Activated B cell treated with CpG ODN at 0.5 μM for 24 hours (primary cell): Measurements from ENCODE around the gene ABHD8. TPM values are rescaled to one million over a fixed set of nuclear protein-coding genes. Genes with fewer than 3 reads are reported as not detected.
A peak's percentile ranks its signal among the peaks of the same experiment; 100 is the strongest.

Experiments used
- ATAC-seq: fragments of 200-7000 bp; cut with Tn5 transposase; one replicate; pipeline ENCODE4 v1.10.0; 2021; ENCODE audit warnings: low read depth, mild to moderate bottlenecking, moderate library complexity
- CTCF ChIA-PET: fragments of 350-600 bp; sonication (Branson Sonifier 250); formaldehyde crosslinking; loops from one replicate; lab custom pipeline; 2021; ENCODE audit warnings: antibody characterized with exemption; lab: Charles Lee
- POLR2A ChIA-PET: fragments of 350-600 bp; sonication (Branson Sonifier 250); formaldehyde crosslinking; loops from one replicate; lab custom pipeline; 2021; ENCODE audit warnings: antibody characterized with exemption; lab: Charles Lee
- DNase-seq: peaks from one replicate; pipeline ENCODE4 v3.0.0; 2022
- H3K27ac Mint-ChIP-seq: one replicate; pipeline ENCODE4 v1.8.0; 2020; ENCODE audit warnings: mixed read lengths
- H3K27me3 Mint-ChIP-seq: one replicate; pipeline ENCODE4 v1.8.0; 2021; ENCODE audit warnings: mixed read lengths
- H3K36me3 Mint-ChIP-seq: one replicate; pipeline ENCODE4 v1.8.0; 2021; ENCODE audit warnings: low read depth, mixed read lengths
- H3K4me1 Mint-ChIP-seq: one replicate; pipeline ENCODE4 v1.8.0; 2021; ENCODE audit warnings: mixed read lengths
- H3K4me3 Mint-ChIP-seq: one replicate; pipeline ENCODE4 v1.8.0; 2020; ENCODE audit warnings: mild to moderate bottlenecking, mixed read lengths
- H3K9me3 Mint-ChIP-seq: one replicate; pipeline ENCODE4 v1.8.0; 2020; ENCODE audit warnings: mixed read lengths
- CTCF ChIP-seq: fragments of 200-600 bp; IDR thresholded peaks from one replicate; pipeline ENCODE4 v1.8.0; 2022; ENCODE audit warnings: antibody characterized with exemption, mild to moderate bottlenecking
- intact Hi-C: fragments of 100-400 bp; cut with micrococcal nuclease; formaldehyde crosslinking; loops from one replicate; pipeline ENCODE4 v1.15.1; 2024
- total RNA-seq: library from RNA; stranded (reverse); gene quantifications from 2 replicates; pipeline ENCODE4 v1.2.3, GENCODE V29; 2022

ABHD8 gene
- total RNA-seq, 1 donor from 2014 or later: 5.4 TPM

- Mint-ChIP-seq H3K4me1 (peaks cover 44% of the 10 kb centered on the region), H3K27me3 (peaks cover 6% of the 10 kb centered on the region), H3K27ac (peak overlapping the region; percentile 46), H3K36me3 (peaks cover 16% of the 10 kb centered on the region), H3K9me3 (no peaks in the 10 kb centered on the region), H3K4me3 (peak overlapping the region; percentile 82)
- no peak for TF ChIP-seq CTCF
- POLR2A ChIA-PET: interaction anchor here (0.6 to 2.0 kb wide), 13 partner anchors 9 to 190 kb away, joined by 3 to 13 read pairs (median 4); partner anchors contain the start of genes BST2, DDA1, MRPL34 and OCEL1
- peak; percentile 45 for DNase-seq
- ATAC-seq: peak; percentile 23
- intact Hi-C loops: loop anchor here (1.0 to 10.0 kb wide), 2 partner anchors 67 to 421 kb away; partner anchors contain the start of genes BABAM1 and FCHO1
- CTCF ChIA-PET: interaction anchor here (0.6 to 1.7 kb wide), 3 partner anchors 28 to 54 kb away, joined by 3 to 9 read pairs (median 4); partner anchors contain the start of gene MRPL34
These were observed 30.6 kb upstream of the ABHD8 start for GRCh38 chr19:17333611-17334413.

GRCh38 chr19:17332677-17333581, 29.7 kb upstream of the ABHD8 start:
- Mint-ChIP-seq H3K9me3 (no peaks in the 10 kb centered on the region), H3K36me3 (peaks cover 12% of the 10 kb centered on the region), H3K4me1 (peaks cover 39% of the 10 kb centered on the region), H3K27me3 (peaks cover 6% of the 10 kb centered on the region), H3K4me3 (peak overlapping the region; percentile 11), H3K27ac (no peak overlapping the region)
- no peak for TF ChIP-seq CTCF
- DNase-seq (no peak), ATAC-seq (no peak)
- intact Hi-C loops: loop anchor here (10.0 kb wide), 1 partner anchor 422 kb away; the partner anchor contains the start of gene FCHO1
- ChIA-PET CTCF (interaction anchor here (1.1 to 1.7 kb wide), 3 partner anchors 24 to 53 kb away, joined by 3 to 9 read pairs (median 3); partner anchors contain the start of genes DDA1 and MRPL34), POLR2A (interaction anchor here (0.6 to 2.0 kb wide), 12 partner anchors 8 to 190 kb away, joined by 3 to 13 read pairs (median 4); partner anchors contain the start of genes BST2 and DDA1)

- ATAC-seq: no peak
- peaks cover 9% of the 10 kb centered on the region for H3K36me3 Mint-ChIP-seq
- CTCF ChIA-PET: interaction anchor here (1.1 to 1.7 kb wide), 3 partner anchors 23 to 54 kb away, joined by 3 to 9 read pairs (median 3); partner anchors contain the start of genes DDA1 and MRPL34
- POLR2A ChIA-PET: interaction anchor here (1.0 to 2.0 kb wide), 2 partner anchors 23 to 59 kb away, joined by 3 to 13 read pairs; partner anchors contain the start of gene DDA1
- intact Hi-C loops: loop anchor here (10.0 kb wide), 1 partner anchor 422 kb away; the partner anchor contains the start of gene FCHO1
- DNase-seq: no peak
- H3K4me1 Mint-ChIP-seq: peaks cover 39% of the 10 kb centered on the region
- H3K9me3 Mint-ChIP-seq: no peaks in the 10 kb centered on the region
- no peak overlapping the region for H3K27ac Mint-ChIP-seq
- H3K27me3 Mint-ChIP-seq: peaks cover 6% of the 10 kb centered on the region
- TF ChIP-seq CTCF: no peak
- H3K4me3 Mint-ChIP-seq: no peak overlapping the region
These were observed 29.1 kb upstream of the ABHD8 start for GRCh38 chr19:17332360-17332676.

- Mint-ChIP-seq H3K4me1 (peaks cover 30% of the 10 kb centered on the region), H3K36me3 (no peaks in the 10 kb centered on the region), H3K4me3 (no peak overlapping the region), H3K9me3 (no peaks in the 10 kb centered on the region), H3K27me3 (peaks cover 6% of the 10 kb centered on the region), H3K27ac (no peak overlapping the region)
- TF ChIP-seq CTCF: no peak
- ATAC-seq: no peak
- intact Hi-C loops: loop anchor here (10.0 kb wide), 1 partner anchor 424 kb away; the partner anchor contains the start of gene FCHO1
- DNase-seq: no peak
- ChIA-PET CTCF (no interaction called here), POLR2A (interaction anchor here (0.6 to 1.2 kb wide), 3 partner anchors 22 to 103 kb away, joined by 3 to 4 read pairs (median 3); partner anchors contain the start of gene DDA1)
These were observed 27.9 kb upstream of the ABHD8 start for GRCh38 chr19:17331045-17331558.
